ENCODE data around the gene ADORA1. TPM values are rescaled to one million over a fixed set of nuclear protein-coding genes. Genes with fewer than 3 reads are reported as not detected.

ADORA1 gene
- polyA plus RNA-seq (2013, experiment 1 of 2): 4.7 TPM
- polyA plus RNA-seq (2013, experiment 2 of 2): 4.6 TPM

DNA sequence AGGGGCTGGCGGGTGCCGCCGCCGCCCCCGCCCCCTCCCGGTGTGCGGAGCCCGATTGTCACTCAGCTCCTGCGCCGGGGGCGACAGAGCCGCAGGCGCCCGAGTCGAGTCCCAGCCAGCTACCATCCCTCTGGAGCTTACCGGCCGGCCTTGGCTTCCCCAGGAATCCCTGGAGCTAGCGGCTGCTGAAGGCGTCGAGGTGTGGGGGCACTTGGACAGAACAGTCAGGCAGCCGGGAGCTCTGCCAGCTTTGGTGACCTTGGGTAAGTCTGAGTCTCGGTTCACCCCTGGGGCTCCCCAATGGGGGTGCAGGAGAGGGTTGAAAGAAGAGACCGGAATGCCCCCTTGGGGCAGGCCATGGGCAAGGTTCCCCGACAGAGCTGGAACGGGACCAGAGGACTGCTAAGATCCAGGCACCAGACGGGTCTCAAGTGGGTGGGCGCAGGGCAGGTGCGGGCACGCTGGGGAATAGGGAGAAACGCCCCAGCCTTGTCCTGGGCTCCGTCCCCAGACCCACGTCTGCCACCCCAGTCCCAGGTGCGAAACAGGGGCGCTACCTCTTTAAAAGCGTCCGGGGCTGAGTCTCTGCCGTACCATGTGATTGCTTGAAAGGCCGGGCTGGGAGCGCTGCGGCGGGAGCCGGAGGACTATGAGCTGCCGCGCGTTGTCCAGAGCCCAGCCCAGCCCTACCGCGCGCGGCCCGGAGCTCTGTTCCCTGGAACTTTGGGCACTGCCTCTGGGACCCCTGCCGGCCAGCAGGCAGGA, at the start of gene ADORA1:
ADORA1 (plus strand) TSS at position 61 of the 765 bp plus-strand sequence. CDS start 1,116 bp downstream, outside the sequence.
- peak within 1 kb of the TSS; percentile 29 for H2BK15ac ChIP-seq (ENCODE audit: low read length)
- no peaks in the 10 kb centered on the region for H3K79me1 ChIP-seq (ENCODE audit: low read depth, low read length)
- H3K18ac ChIP-seq (ENCODE audit: low read length): peak within 1 kb of the TSS; percentile 92
- H3K9me3 ChIP-seq (replicated peaks in 1 of 2; ENCODE audit: control insufficient read depth in 2 of 2, insufficient read depth in 1 of 2, low read depth in 1 of 2, low read length in 2 of 2): no peaks in the 10 kb centered on the region
- H3K4me1 ChIP-seq (ENCODE audit: control insufficient read depth in 2 of 2, insufficient read depth in 1 of 2, low read depth in 1 of 2, low read length in 2 of 2): peaks cover 9 to 22% of the 10 kb centered on the region in 2 donors
- H3K27ac ChIP-seq (replicated peaks; ENCODE audit: low read length): no peak within 1 kb of the TSS
- H4K91ac ChIP-seq (ENCODE audit: low read depth, low read length, poor library complexity): no peak within 1 kb of the TSS
- H3K36me3 ChIP-seq (replicated peaks in 1 of 2; ENCODE audit: control insufficient read depth in 2 of 2, insufficient read depth in 2 of 2, low read length in 2 of 2): no peaks in the 10 kb centered on the region
- H3K4me2 ChIP-seq (ENCODE audit: insufficient read depth, low read length, poor library complexity, severe bottlenecking): peak within 1 kb of the TSS; percentile 79
- peak; percentile 57 for DNase-seq (ENCODE audit: low spot score)
- peak within 1 kb of the TSS; percentile 98 for H2BK12ac ChIP-seq (ENCODE audit: low read length)
- no CpG with 5 or more reads among the region's 51 CpGs for WGBS, 2 donors (ENCODE audit: extremely low coverage in 2 of 2, insufficient read length in 2 of 2, insufficient replicate concordance in 1 of 2)
- peak within 1 kb of the TSS; percentile 68 for H2AK5ac ChIP-seq (ENCODE audit: low read depth, low read length)
- peaks cover 0 to 57% (median 15%) of the 10 kb centered on the region in 3 experiments for H3K27me3 ChIP-seq (ENCODE audit: control insufficient read depth in 3 of 3, insufficient read depth in 3 of 3, low read depth in 1 of 3, low read length in 3 of 3)
- peak within 1 kb of the TSS; percentile 3 for H4K8ac ChIP-seq (ENCODE audit: low read depth, low read length)
- peak within 1 kb of the TSS; percentile 41 to 72 for H3K4me3 ChIP-seq (ENCODE audit: low read length in 2 of 2)
- peak within 1 kb of the TSS; percentile 90 for H3K23ac ChIP-seq (ENCODE audit: low read depth, low read length, poor library complexity)
- H2BK120ac ChIP-seq (ENCODE audit: low read depth, low read length): peak within 1 kb of the TSS; percentile 77
- peak within 1 kb of the TSS; percentile 97 for H2AFZ ChIP-seq (ENCODE audit: low read length)
- H3K4ac ChIP-seq (ENCODE audit: low read length): no peak within 1 kb of the TSS
- H3K9ac ChIP-seq (ENCODE audit: low read depth, low read length, poor library complexity): peak within 1 kb of the TSS; percentile 68
- no peak within 1 kb of the TSS for H3K14ac ChIP-seq (ENCODE audit: low read length)
- peak within 1 kb of the TSS; percentile 59 for H2BK5ac ChIP-seq (ENCODE audit: low read length)

DNA sequence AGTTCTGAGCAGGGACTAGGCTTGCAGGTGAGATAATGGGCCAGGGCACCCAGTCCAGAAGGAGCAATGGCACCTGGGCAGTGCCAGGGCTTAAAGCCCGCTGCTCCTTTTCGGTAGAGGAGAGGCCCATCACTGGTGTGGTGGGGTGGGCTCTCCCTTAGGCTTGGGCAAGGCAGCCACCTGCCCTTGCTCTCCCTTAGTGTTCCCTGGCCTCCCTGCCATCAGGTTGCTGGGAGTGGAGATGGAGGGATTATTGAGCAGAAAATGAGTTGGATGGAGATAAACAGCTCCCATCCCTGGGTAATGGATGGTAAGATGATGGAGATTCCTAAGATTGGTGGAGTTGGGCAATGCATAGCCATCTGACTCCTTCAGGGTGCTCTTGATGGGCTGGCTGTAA, 49.6 kb upstream of the ADORA1 start:
- Histone ChIP-seq H3K14ac (ENCODE audit: low read length) (no peak overlapping the region), H2AK5ac (ENCODE audit: low read depth, low read length) (no peak overlapping the region), H3K9ac (ENCODE audit: low read depth, low read length, poor library complexity) (no peak overlapping the region), H2BK5ac (ENCODE audit: low read length) (no peak overlapping the region), H3K23ac (ENCODE audit: low read depth, low read length, poor library complexity) (no peak overlapping the region), H2BK15ac (ENCODE audit: low read length) (no peak overlapping the region), H3K27ac (replicated peaks; ENCODE audit: low read length) (no peak overlapping the region), H3K4me1 (ENCODE audit: control insufficient read depth in 2 of 2, insufficient read depth in 1 of 2, low read depth in 1 of 2, low read length in 2 of 2) (peaks cover 0 to 6% of the 10 kb centered on the region in 2 donors), H3K4me3 (ENCODE audit: low read length in 2 of 2) (no peak overlapping the region), H3K27me3 (ENCODE audit: control insufficient read depth in 3 of 3, insufficient read depth in 3 of 3, low read depth in 1 of 3, low read length in 3 of 3) (peaks cover 0 to 89% (median 37%) of the 10 kb centered on the region in 3 experiments), H3K9me3 (replicated peaks in 1 of 2; ENCODE audit: control insufficient read depth in 2 of 2, insufficient read depth in 1 of 2, low read depth in 1 of 2, low read length in 2 of 2) (no peaks in the 10 kb centered on the region), H3K4me2 (ENCODE audit: insufficient read depth, low read length, poor library complexity, severe bottlenecking) (no peak overlapping the region), H4K91ac (ENCODE audit: low read depth, low read length, poor library complexity) (no peak overlapping the region), H3K36me3 (replicated peaks in 1 of 2; ENCODE audit: control insufficient read depth in 2 of 2, insufficient read depth in 2 of 2, low read length in 2 of 2) (no peaks in the 10 kb centered on the region), H3K4ac (ENCODE audit: low read length) (no peak overlapping the region), H2BK12ac (ENCODE audit: low read length) (no peak overlapping the region), H2AFZ (ENCODE audit: low read length) (no peak overlapping the region), H3K79me1 (ENCODE audit: low read depth, low read length) (no peaks in the 10 kb centered on the region), H2BK120ac (ENCODE audit: low read depth, low read length) (no peak overlapping the region), H3K18ac (ENCODE audit: low read length) (no peak overlapping the region), H4K8ac (ENCODE audit: low read depth, low read length) (no peak overlapping the region)
- no peak for DNase-seq (ENCODE audit: low spot score)
- WGBS, 2 donors (ENCODE audit: extremely low coverage in 2 of 2, insufficient read length in 2 of 2, insufficient replicate concordance in 1 of 2): no CpG with 5 or more reads among the region's 2 CpGs

- Histone ChIP-seq H3K27ac (replicated peaks; ENCODE audit: low read length) (no peak overlapping the region), H3K18ac (ENCODE audit: low read length) (no peak overlapping the region), H3K9ac (ENCODE audit: low read depth, low read length, poor library complexity) (no peak overlapping the region), H3K36me3 (replicated peaks in 1 of 2; ENCODE audit: control insufficient read depth in 2 of 2, insufficient read depth in 2 of 2, low read length in 2 of 2) (no peaks in the 10 kb centered on the region), H2BK12ac (ENCODE audit: low read length) (no peak overlapping the region), H3K4me2 (ENCODE audit: insufficient read depth, low read length, poor library complexity, severe bottlenecking) (no peak overlapping the region), H3K4me1 (ENCODE audit: control insufficient read depth in 2 of 2, insufficient read depth in 1 of 2, low read depth in 1 of 2, low read length in 2 of 2) (peaks cover 0 to 6% of the 10 kb centered on the region in 2 donors), H3K4ac (ENCODE audit: low read length) (no peak overlapping the region), H2AFZ (ENCODE audit: low read length) (no peak overlapping the region), H3K14ac (ENCODE audit: low read length) (no peak overlapping the region), H2AK5ac (ENCODE audit: low read depth, low read length) (no peak overlapping the region), H3K4me3 (ENCODE audit: low read length in 2 of 2) (no peak overlapping the region), H2BK120ac (ENCODE audit: low read depth, low read length) (no peak overlapping the region), H4K8ac (ENCODE audit: low read depth, low read length) (no peak overlapping the region), H3K27me3 (ENCODE audit: control insufficient read depth in 3 of 3, insufficient read depth in 3 of 3, low read depth in 1 of 3, low read length in 3 of 3) (peaks cover 0 to 84% (median 36%) of the 10 kb centered on the region in 3 experiments), H3K9me3 (replicated peaks in 1 of 2; ENCODE audit: control insufficient read depth in 2 of 2, insufficient read depth in 1 of 2, low read depth in 1 of 2, low read length in 2 of 2) (no peaks in the 10 kb centered on the region), H4K91ac (ENCODE audit: low read depth, low read length, poor library complexity) (no peak overlapping the region), H2BK15ac (ENCODE audit: low read length) (no peak overlapping the region), H2BK5ac (ENCODE audit: low read length) (no peak overlapping the region), H3K79me1 (ENCODE audit: low read depth, low read length) (no peaks in the 10 kb centered on the region), H3K23ac (ENCODE audit: low read depth, low read length, poor library complexity) (no peak overlapping the region)
- no CpG with 5 or more reads among the region's 3 CpGs for WGBS, 2 donors (ENCODE audit: extremely low coverage in 2 of 2, insufficient read length in 2 of 2, insufficient replicate concordance in 1 of 2)
- DNase-seq (ENCODE audit: low spot score): no peak
These were observed 49.0 kb upstream of the ADORA1 start for GRCh38 chr1:203078478-203078877.

DNA sequence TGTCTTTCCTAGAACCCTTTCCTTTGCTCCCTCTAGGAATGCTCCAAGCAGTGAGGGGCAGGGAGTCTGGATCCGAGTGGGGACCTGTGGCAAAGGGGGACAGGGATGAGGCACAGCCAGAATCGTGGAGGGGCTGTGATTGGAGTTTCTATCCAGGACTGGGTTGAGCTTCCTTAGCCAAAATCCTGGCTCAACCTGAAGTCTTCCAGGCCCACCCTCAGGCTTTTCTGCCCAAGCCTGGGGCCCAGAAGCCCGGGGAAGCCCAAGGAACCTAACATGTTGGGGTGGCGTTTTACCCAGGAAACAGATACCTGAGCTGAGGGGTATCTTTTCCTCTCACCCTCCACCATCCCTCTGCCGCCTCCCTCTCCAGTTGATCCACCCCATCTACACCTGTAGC, 47.1 kb upstream of the ADORA1 start:
- no peak overlapping the region for H2AFZ ChIP-seq (ENCODE audit: low read length)
- H3K4me1 ChIP-seq (ENCODE audit: control insufficient read depth in 2 of 2, insufficient read depth in 1 of 2, low read depth in 1 of 2, low read length in 2 of 2): peaks cover 0 to 6% of the 10 kb centered on the region in 2 donors
- no peak overlapping the region for H3K27ac ChIP-seq (replicated peaks; ENCODE audit: low read length)
- no peak overlapping the region for H2BK120ac ChIP-seq (ENCODE audit: low read depth, low read length)
- H4K91ac ChIP-seq (ENCODE audit: low read depth, low read length, poor library complexity): no peak overlapping the region
- WGBS, 2 donors (ENCODE audit: extremely low coverage in 2 of 2, insufficient read length in 2 of 2, insufficient replicate concordance in 1 of 2): no CpG with 5 or more reads among the region's 5 CpGs
- no peak overlapping the region for H3K14ac ChIP-seq (ENCODE audit: low read length)
- no peak overlapping the region for H2BK5ac ChIP-seq (ENCODE audit: low read length)
- no peaks in the 10 kb centered on the region for H3K36me3 ChIP-seq (replicated peaks in 1 of 2; ENCODE audit: control insufficient read depth in 2 of 2, insufficient read depth in 2 of 2, low read length in 2 of 2)
- no peak overlapping the region for H3K23ac ChIP-seq (ENCODE audit: low read depth, low read length, poor library complexity)
- H3K18ac ChIP-seq (ENCODE audit: low read length): no peak overlapping the region
- no peak overlapping the region for H2AK5ac ChIP-seq (ENCODE audit: low read depth, low read length)
- peaks cover 0 to 65% (median 23%) of the 10 kb centered on the region in 3 experiments for H3K27me3 ChIP-seq (ENCODE audit: control insufficient read depth in 3 of 3, insufficient read depth in 3 of 3, low read depth in 1 of 3, low read length in 3 of 3)
- H3K9me3 ChIP-seq (replicated peaks in 1 of 2; ENCODE audit: control insufficient read depth in 2 of 2, insufficient read depth in 1 of 2, low read depth in 1 of 2, low read length in 2 of 2): no peaks in the 10 kb centered on the region
- no peak overlapping the region for H3K4ac ChIP-seq (ENCODE audit: low read length)
- no peak overlapping the region for H3K4me3 ChIP-seq (ENCODE audit: low read length in 2 of 2)
- H3K4me2 ChIP-seq (ENCODE audit: insufficient read depth, low read length, poor library complexity, severe bottlenecking): no peak overlapping the region
- no peak overlapping the region for H4K8ac ChIP-seq (ENCODE audit: low read depth, low read length)
- DNase-seq (ENCODE audit: low spot score): no peak
- no peak overlapping the region for H3K9ac ChIP-seq (ENCODE audit: low read depth, low read length, poor library complexity)
- H3K79me1 ChIP-seq (ENCODE audit: low read depth, low read length): no peaks in the 10 kb centered on the region
- no peak overlapping the region for H2BK15ac ChIP-seq (ENCODE audit: low read length)
- no peak overlapping the region for H2BK12ac ChIP-seq (ENCODE audit: low read length)

Data from neuronal stem cell (in vitro differentiated cells).